DMS153 treated with DMSO at 0.1 percent for 48 hours (cell line): ENCODE measurements around the gene KLHL17.
"Not testable (repeated sequence)": the region's sequence is repeated elsewhere in the genome, so short reads cannot be mapped to it uniquely, and the experiment has no call there.

Experiments used
- DNase-seq: peaks from one replicate; lab custom pipeline; 2025; ENCODE audit not compliant: unreplicated experiment; lab: John Stamatoyannopoulos, UW

KLHL17 gene

DNA sequence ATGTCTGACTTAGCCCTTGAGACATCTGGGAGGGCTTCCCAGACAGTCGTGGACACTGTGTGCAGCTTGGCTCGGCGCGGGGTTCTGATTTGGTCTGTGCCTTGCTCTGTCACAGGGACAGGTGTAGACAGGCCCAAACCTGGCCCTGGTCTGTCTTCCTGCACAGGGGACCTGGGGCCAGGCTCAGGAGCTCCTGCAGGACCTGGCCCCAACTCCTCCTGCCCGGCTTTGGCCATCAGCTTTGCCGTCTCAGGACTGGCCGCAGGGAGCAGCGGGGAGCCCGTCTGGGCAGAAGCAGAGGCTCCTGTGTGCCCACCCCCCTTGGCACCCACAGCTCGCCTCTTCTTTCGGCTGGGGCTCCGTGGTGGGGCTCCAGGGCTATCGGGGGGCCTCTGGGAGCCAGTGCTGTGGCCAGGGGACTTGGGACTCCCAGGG, 19.8 kb downstream of the KLHL17 start:
- DNase-seq, result no peak

DNA sequence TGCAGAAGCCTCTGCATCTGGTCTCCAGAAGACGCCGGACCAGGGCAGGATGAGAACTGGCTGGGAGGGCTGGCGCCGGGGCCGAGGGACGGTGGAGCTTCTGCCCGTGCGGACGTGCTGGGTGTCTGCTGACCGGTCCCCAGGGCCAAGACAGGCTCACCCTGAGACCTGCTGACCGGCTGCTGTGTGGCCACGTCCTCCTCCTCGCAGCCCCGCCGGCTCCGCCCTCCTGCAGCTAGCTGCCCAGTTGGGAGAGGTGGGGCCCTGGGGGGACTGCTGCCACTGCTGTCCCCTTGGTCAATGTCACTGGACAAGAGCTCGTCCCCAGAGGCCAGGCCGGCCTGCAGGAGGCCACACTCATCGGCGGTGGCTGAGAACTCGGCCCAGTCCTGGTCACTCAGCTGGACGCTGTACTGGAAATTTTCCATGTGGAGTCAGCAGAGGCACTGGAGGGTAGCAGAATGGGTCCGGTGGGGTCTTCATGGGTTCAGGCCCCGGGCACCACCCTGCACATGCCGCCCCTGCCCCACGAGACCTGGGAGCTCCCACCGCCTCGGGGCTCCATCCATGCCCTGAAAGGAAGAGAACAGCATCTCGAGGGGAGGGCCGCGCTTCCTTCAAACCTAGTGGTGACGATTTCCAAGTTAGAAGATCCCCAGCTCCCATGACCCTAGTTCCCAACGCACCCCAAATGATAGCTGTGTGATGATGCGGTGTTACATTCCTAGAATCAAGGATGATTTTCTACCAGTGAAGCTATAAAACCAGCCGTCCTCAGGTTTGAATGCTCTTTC, 20.4 kb downstream of the KLHL17 start:
- DNase-seq, result no peak

GRCh38 chr1:981491-981954, 21.1 kb downstream of the KLHL17 start:
- DNase-seq, result no peak

DNA sequence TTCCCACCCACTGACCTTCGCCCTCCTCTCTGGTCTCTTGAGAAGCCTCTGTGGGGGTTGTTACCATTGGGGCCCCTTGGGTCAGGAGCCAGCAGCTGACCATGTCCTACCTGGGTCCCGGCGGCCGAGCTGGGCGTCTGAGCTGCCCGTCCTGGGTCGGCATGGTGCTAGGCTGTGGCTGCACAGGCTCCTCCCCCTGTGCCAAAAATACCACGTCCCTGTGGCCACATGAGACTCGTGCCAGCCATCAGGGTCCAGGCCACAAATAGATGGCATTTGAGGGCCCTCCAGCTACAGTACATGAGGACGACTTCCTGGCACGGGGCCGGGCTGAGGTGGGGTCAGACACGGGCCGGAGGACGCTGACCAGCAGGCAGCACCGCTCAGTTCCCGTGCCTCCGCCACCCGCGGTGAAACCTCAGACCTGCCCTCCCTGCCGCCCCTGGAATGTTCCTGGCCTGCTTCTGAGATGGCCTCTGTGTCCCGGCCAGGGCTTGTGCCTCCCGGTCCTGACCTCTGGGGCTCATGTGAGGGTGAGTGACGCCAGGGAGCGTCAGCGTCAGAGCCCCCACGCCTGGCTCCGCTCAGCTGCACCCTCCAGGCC, 21.7 kb downstream of the KLHL17 start, which contains the start of gene PERM1:
TSS of gene PERM1 (minus strand) at position 139 of the 604 bp plus-strand sequence. CDS start 1,064 bp downstream, outside the sequence.
- DNase-seq, result no peak

GRCh38 chr1:982765-983436, 22.5 kb downstream of the KLHL17 start:
- no peak for DNase-seq

GRCh38 chr1:983798-984475, 23.6 kb downstream of the KLHL17 start:
- peak; percentile 30 for DNase-seq

GRCh38 chr1:984476-984814, 24.1 kb downstream of the KLHL17 start:
- no peak for DNase-seq

DNA sequence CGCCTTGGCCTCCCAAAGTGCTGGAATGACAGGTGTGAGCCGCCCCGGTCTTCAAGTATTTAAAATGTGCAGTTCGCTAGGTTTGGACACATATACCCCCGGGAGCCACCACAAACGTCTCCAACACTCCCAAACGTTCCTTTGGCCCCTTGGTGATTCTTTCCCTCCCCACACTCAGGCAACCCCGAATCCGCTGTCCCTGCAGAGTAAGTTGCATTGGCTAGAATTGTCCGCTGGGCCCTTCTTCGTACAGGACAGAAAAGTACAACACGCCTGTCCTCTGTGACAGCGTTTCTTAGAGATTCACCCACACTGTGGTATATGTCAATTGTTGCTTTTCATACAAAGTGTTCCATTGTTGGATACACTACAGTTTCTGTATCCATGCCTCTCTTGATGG, 24.7 kb downstream of the KLHL17 start:
- DNase-seq, result no peak

GRCh38 chr1:988061-988460, 27.7 kb downstream of the KLHL17 start:
- not testable (repeated sequence) for DNase-seq

DNA sequence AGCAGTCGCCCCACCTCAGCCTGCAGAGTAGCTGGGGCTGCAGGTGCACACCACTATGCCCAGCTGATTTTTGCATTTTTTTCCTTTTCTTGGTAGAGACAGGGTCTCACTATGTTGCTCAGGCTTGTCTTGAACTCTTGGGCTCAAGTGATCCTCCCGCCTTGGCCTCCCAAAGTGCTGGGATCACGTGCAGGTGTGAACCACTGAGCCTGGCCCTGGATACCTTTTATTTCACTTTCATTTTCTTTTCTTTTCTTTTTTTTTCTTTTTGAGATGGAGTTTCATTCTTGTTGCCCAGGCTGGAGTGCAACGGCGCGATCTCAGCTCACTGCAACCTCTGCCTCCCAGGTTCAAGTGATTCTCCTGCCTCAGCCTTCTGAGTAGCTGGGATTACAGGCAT, 30.9 kb downstream of the KLHL17 start:
- DNase-seq, result not testable (repeated sequence)

- no peak for DNase-seq
Observed at GRCh38 chr1:991895-992294, 31.5 kb downstream of the KLHL17 start.

- no peak for DNase-seq
Observed at GRCh38 chr1:992362-992761, 32.0 kb downstream of the KLHL17 start.

DNA sequence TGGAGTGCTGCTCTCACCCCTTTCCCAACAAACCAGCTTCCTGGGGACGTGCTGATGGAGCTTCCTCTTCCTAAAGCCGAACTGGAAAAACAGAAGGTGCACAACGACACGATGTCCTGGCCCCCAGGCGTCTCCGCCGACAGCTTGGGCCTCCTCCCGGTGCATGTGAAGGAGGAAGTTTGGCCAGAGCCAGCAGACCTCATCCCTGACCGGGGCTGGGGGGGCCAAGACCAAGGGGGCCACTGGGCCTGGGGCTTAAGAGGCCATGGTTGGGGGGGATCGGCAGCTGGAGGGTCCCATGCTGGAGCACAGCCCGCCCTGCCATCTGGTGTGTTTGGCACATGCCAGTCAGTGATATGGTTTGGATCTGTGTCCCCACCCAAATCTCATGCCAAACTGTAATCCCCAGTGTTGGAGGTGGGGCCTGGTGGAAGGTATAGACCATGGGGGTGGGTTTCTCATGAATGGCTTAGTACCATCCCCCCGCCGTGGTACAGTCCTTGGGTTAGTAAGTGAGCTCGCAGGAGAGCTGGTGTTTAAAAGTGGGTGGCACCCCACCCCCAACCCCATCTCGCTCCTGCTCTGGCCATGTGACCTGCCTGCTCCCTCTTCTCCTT, 33.1 kb downstream of the KLHL17 start:
- no peak for DNase-seq

DNA sequence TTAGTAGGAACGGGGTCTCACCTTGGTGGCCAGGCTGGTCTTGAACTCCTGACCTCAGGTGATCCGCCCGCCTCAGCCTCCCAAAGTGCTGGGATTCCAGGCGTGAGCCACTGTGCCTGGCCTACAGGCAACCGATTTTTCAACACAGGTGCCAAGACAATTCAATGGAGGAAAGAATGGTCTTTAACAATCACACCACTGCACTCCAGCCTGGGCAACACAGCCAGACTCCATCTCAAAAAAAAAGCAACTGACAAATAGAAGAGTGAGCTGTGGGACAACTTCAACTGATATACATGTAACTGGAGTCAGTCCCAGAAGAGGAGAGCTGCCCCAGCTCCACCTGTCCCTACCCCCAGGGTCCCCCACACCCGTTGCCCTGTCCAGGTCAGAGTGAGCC, 34.2 kb downstream of the KLHL17 start:
- not testable (repeated sequence) for DNase-seq

- no peak for DNase-seq
Observed at GRCh38 chr1:995665-996633, 35.6 kb downstream of the KLHL17 start.

DNA sequence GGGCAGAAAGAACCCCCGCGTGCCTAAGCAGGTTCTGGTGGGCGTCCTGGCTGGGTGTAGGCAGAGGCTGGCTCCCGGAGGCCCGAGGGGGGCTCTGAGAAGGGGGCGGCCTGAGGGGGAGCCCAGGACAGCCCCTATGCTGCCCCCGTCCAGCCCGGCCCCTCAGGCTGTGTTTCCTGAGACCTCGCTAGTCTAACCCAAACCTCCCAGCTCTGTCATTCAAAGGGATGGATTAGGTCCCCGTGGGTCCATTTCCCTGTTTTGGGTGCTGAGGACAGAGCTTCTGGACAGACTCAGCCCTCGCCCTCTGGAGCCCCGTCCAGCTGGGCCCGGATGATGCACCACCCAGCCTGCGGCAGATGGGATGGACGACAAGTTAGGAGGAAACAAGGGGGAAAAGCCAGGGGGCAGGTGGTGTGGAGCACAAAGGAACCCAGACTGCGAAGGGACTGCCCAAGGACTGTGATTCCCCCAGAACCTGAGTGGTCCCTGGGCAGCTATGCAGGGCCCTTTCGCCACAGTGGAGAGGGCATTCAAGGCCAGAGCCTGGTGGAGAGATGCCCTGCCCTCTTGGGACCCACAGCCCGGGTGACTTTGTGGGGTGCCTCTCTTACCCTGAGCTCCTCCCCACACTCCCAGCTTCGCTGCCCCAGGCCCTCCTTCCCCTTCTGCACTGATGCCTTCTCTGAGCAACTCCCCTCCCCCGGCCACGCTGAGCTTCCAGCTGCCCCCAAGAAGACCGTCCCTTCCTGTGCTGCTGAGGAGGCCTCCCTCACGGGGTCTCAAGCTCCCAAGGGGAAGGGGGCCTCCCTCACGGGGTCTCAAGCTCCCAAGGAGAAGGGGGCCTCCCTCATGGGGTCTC, 36.7 kb downstream of the KLHL17 start:
- no peak for DNase-seq

DNA sequence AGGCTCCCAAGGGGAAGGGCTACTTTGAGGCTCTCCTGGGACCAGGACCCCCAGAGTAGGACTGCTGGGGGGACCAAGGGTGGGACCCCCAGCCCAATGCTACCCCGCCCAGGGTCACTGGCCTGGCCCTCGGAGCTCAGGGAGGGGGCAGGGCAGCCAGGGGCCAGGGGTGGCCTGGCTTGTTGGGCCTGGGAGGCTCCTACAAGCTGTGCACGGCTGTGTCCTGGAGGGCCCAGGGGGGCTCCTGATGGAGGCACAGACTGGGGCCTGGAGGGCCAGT, 37.3 kb downstream of the KLHL17 start:
- no peak for DNase-seq

DNA sequence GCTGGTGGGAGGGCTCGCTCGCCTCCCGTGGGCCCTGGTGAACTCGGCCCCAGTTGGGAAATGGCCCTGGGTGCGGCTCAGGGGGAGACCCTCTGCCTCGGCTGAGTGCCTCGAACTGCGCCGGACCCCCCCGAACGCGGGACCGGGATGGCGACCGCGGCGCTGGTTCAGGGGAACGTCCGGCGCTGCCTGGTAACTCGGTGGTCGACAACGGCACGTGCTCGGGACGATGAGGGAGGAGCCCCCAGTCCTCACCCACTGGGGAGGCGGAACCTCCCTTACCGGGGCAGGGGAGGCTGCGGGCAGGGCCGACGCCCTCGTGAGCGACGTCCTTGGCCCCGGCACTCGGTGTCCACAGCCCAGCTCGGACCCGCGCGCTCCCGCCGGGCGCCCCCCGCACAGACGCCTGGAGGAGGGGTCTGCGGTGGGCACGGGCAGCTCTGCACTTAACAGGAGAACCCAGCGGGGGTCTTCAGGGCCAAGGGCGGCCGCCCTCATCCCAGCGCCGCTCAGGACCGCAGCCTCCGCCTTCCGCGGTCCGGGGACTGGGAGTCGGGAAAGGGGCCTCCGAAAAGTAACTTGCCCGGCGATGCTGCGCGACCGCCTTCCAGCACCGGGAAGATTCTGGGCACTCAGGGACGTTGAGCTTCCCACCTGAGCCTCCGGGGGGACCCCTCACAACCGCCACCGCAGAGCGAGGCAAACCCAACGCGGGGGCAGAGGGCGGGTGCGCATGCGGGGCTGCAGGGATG, 37.8 kb downstream of the KLHL17 start:
- DNase-seq, result no peak

GRCh38 chr1:998745-998994, 38.3 kb downstream of the KLHL17 start:
- DNase-seq, result no peak
